NT2/D1 (cell line): ENCODE measurements around the gene SSTR4.

ENCODE experiments used
- SUZ12 ChIP-seq: IDR thresholded peaks from 2 replicates; pipeline ENCODE4 v1.6.1; 2011; ENCODE audit not compliant: insufficient read length, insufficient read depth; ENCODE audit errors: extremely low read depth
- YY1 ChIP-seq: IDR thresholded peaks from 2 replicates; pipeline ENCODE4 v1.6.1; 2011; ENCODE audit not compliant: insufficient read length, insufficient read depth
- ZNF274 ChIP-seq: IDR thresholded peaks from 2 replicates; pipeline ENCODE4 v1.6.1; 2011; ENCODE audit warnings: mild to moderate bottlenecking, low read depth, low read length

DNA sequence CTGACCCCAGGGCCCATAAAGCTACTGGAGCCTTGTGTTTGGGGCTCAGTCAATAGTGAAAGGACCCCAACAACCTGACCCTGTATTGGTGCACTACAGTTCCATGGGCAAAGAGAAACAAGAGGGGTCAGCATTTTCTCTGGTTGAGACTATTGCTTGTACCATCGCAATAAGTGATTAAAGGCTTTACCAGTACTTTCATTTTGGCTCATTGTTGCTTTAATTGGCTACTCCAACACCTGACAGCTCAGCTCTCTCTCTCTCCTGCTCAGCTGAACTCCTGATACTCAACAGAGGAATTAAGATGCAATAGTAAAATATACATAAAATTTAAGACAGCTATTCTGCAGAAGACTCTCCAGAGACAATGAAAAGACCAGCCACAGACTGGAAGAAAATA is 33.2 kb downstream of the SSTR4 start:
- no peak for TF ChIP-seq YY1
- TF ChIP-seq ZNF274: no peak
- TF ChIP-seq SUZ12: no peak
